HCT116 (cell line): ENCODE measurements around the gene CCKAR. TPM values are rescaled to one million over a fixed set of nuclear protein-coding genes. Genes with fewer than 3 reads are reported as not detected.

Experiments
- ATAC-seq: fragments of 200-7000 bp; cut with Tn5 transposase; 2 replicates; pipeline ENCODE4 v1.9.1; 2020; ENCODE audit warnings: mild to moderate bottlenecking, moderate library complexity
- BruUV-seq: library from RNA; stranded (reverse); fragments of 400-500 nt; replicated peaks from 2 replicates; lab custom pipeline; 2021; lab: Mats Ljungman, UMichigan
- CTCF ChIA-PET: fragments of 300-600 bp; sonication (Branson Sonifier 250); formaldehyde crosslinking; loops from one replicate; lab custom pipeline; 2021; ENCODE audit warnings: antibody characterized with exemption; lab: Charles Lee
- POLR2A ChIA-PET: fragments of 300-600, 350-600 bp; sonication (Branson Sonifier 250); formaldehyde crosslinking; loops from one replicate; lab custom pipeline; 2021; ENCODE audit warnings: antibody characterized with exemption; lab: Charles Lee
- RAD21 ChIA-PET, 2 experiments: fragments of 300-600 bp; sonication (Branson Sonifier 250); formaldehyde crosslinking; loops; one replicate each; lab custom pipeline; 2023; ENCODE audit warnings: low total read pairs in 2 of 2; ENCODE audit not compliant: uncharacterized antibody in 2 of 2, unreplicated experiment in 2 of 2, low non-redundant PET in 1 of 2; lab: Charles Lee
- DNase-seq: peaks from one replicate; pipeline ENCODE4 v3.0.0-alpha.2; 2010; ENCODE audit warnings: low read depth, low spot score
- H2AFZ ChIP-seq: fragments of 200-600 bp; shearing (Covaris generic), sonication (generic); 2 replicates; pipeline ENCODE4 v1.6.1; 2017; ENCODE audit warnings: low read depth, mixed run types, mixed read lengths, antibody characterized with exemption, low read length; ENCODE audit not compliant: poor library complexity, severe bottlenecking
- H3K27ac ChIP-seq: 2 replicates; pipeline ENCODE4 v1.5.1; 2012; ENCODE audit warnings: low read depth, low read length
- H3K27me3 ChIP-seq: fragments of 200-600 bp; sonication (generic); 2 replicates; pipeline ENCODE4 v1.6.1; 2016; ENCODE audit warnings: mixed run types, low read length, mixed read lengths; ENCODE audit not compliant: insufficient read depth
- H3K36me3 ChIP-seq, 2 experiments: fragments of 200-500 bp in 1 of 2; fragments of 200-600 bp in 1 of 2; sonication (Bioruptor generic) in 1 of 2; sonication (generic) in 1 of 2; 2 replicates each; pipeline versions ENCODE4 v1.5.1 to v1.6.1; 2014 to 2016; ENCODE audit warnings: low read length in 2 of 2, inconsistent platforms in 1 of 2, mixed read lengths in 1 of 2, mixed run types in 1 of 2; ENCODE audit not compliant: insufficient read depth in 2 of 2, control insufficient read depth in 1 of 2
- H3K4me1 ChIP-seq, 2 experiments: fragments of 200-600 bp in 1 of 2; sonication (generic) in 1 of 2; 2 replicates each; pipeline versions ENCODE4 v1.5.1 to v1.6.1; 2012 to 2017; ENCODE audit warnings: low read length in 2 of 2, inconsistent platforms in 1 of 2, mild to moderate bottlenecking in 1 of 2, mixed read lengths in 1 of 2, mixed run types in 1 of 2, moderate library complexity in 1 of 2; ENCODE audit not compliant: insufficient read depth in 2 of 2, control insufficient read depth in 1 of 2
- H3K4me2 ChIP-seq: fragments of 200-600 bp; sonication (generic); 2 replicates; pipeline ENCODE4 v1.6.1; 2017; ENCODE audit warnings: mixed run types, low read length, mixed read lengths
- H3K4me3 ChIP-seq, 2 experiments: fragments of 200-600 bp in 1 of 2; sonication (generic) in 1 of 2; replicated peaks in 1 of 2; 2 replicates each; pipeline ENCODE4 v1.5.1; 2011 to 2016; ENCODE audit warnings: low read length in 2 of 2, control low read depth in 1 of 2, low read depth in 1 of 2, mild to moderate bottlenecking in 1 of 2, mixed read lengths in 1 of 2, mixed run types in 1 of 2
- H3K79me2 ChIP-seq: fragments of 200-600 bp; sonication (generic); 2 replicates; pipeline ENCODE4 v1.6.1; 2017; ENCODE audit warnings: mild to moderate bottlenecking, mixed run types, low read length, moderate library complexity, mixed read lengths; ENCODE audit not compliant: insufficient read depth
- H3K9ac ChIP-seq: fragments of 200-600 bp; sonication (generic); 2 replicates; pipeline ENCODE4 v1.6.1; 2016; ENCODE audit warnings: low read length, mixed read lengths
- H3K9me2 ChIP-seq: fragments of 200-600 bp; sonication (generic), shearing (Covaris generic); 2 replicates; pipeline ENCODE4 v1.6.1; 2017; ENCODE audit warnings: mixed run types, mild to moderate bottlenecking, moderate library complexity; ENCODE audit not compliant: insufficient read depth
- H3K9me3 ChIP-seq, 2 experiments: fragments of 200-500 bp in 1 of 2; fragments of 200-600 bp in 1 of 2; sonication (Bioruptor generic) in 1 of 2; sonication (generic) in 1 of 2; 2 replicates each; pipeline ENCODE4 v1.6.1; 2014 to 2017; ENCODE audit warnings: low read length in 2 of 2, mixed read lengths in 2 of 2, inconsistent platforms in 1 of 2, low read depth in 1 of 2, mild to moderate bottlenecking in 1 of 2, mixed run types in 1 of 2, moderate library complexity in 1 of 2; ENCODE audit not compliant: control insufficient read depth in 1 of 2, insufficient read depth in 1 of 2
- H4K20me1 ChIP-seq: fragments of 200-600 bp; sonication (generic), shearing (Covaris generic); 2 replicates; pipeline ENCODE4 v1.6.1; 2017; ENCODE audit warnings: mixed run types, mild to moderate bottlenecking, moderate library complexity; ENCODE audit not compliant: insufficient read depth
- ATF3 ChIP-seq: IDR thresholded peaks from 2 replicates; pipeline ENCODE4 v1.6.1; 2012
- CTCF ChIP-seq, 3 experiments: fragments of 200-600 bp in 1 of 3; sonication (generic) in 1 of 3; IDR thresholded peaks in 2 of 3; conservative IDR thresholded peaks in 1 of 3; 2 replicates each; pipeline ENCODE4 v1.5.1; 2012 to 2017; ENCODE audit warnings: low read depth in 2 of 3, low read length in 2 of 3, antibody characterized with exemption in 1 of 3, borderline replicate concordance in 1 of 3, control low read depth in 1 of 3, mild to moderate bottlenecking in 1 of 3, mixed read lengths in 1 of 3, mixed run types in 1 of 3, moderate library complexity in 1 of 3; ENCODE audit not compliant: insufficient read depth in 1 of 3
- EGR1 ChIP-seq: IDR thresholded peaks from 2 replicates; pipeline ENCODE4 v1.6.1; 2012; ENCODE audit warnings: low read depth
- ELF1 ChIP-seq: IDR thresholded peaks from 2 replicates; pipeline ENCODE4 v1.6.1; 2012; ENCODE audit warnings: low read depth, borderline replicate concordance
- EZH2 ChIP-seq: fragments of 200-600 bp; sonication (generic); IDR thresholded peaks from 2 replicates; pipeline ENCODE4 v1.6.1; 2017; ENCODE audit warnings: antibody characterized with exemption, mixed run types
- EZH2phosphoT487 ChIP-seq: fragments of 200-600 bp; IDR thresholded peaks from 2 replicates; pipeline ENCODE4 v1.6.1; 2018; ENCODE audit warnings: antibody characterized with exemption, borderline replicate concordance
- FOSL1 ChIP-seq: IDR thresholded peaks from 2 replicates; pipeline ENCODE4 v1.6.1; 2012; ENCODE audit warnings: low read depth
- POLR2AphosphoS5 ChIP-seq: IDR thresholded peaks from 2 replicates; pipeline ENCODE4 v1.6.1; 2011; ENCODE audit warnings: mild to moderate bottlenecking, low read depth, low read length, moderate library complexity
- RAD21 ChIP-seq: IDR thresholded peaks from 2 replicates; pipeline ENCODE4 v1.6.1; 2012; ENCODE audit warnings: low read depth, mild to moderate bottlenecking
- SIN3A ChIP-seq: IDR thresholded peaks from 2 replicates; pipeline ENCODE4 v1.6.1; 2012; ENCODE audit warnings: low read depth
- ZFX ChIP-seq: fragments of 450-650 bp; IDR thresholded peaks from 2 replicates; pipeline ENCODE4 v1.6.1; 2017
- intact Hi-C: fragments of 100-400 bp; cut with micrococcal nuclease; formaldehyde crosslinking; loops from 2 replicates; pipeline ENCODE4 v1.10.0; 2022
- total RNA-seq: library from RNA; stranded (reverse); gene quantifications from one replicate; pipeline ENCODE4 v1.2.1, GENCODE V29; 2021; ENCODE audit not compliant: unreplicated experiment

The CCKAR gene
- total RNA-seq, 1 experiment from 2014 or later = not detected

- H3K9me2 ChIP-seq = no peaks in the 10 kb centered on the region
- DNase-seq (no peak), ATAC-seq (no peak)
- H3K9ac ChIP-seq = no peak overlapping the region
- intact Hi-C loops = no loop called here
- H3K27ac ChIP-seq = no peak overlapping the region
- H3K36me3 ChIP-seq = no peaks in the 10 kb centered on the region
- RAD21 ChIA-PET = no interaction called here
- H4K20me1 ChIP-seq = no peaks in the 10 kb centered on the region
- H3K79me2 ChIP-seq = no peaks in the 10 kb centered on the region
- H3K9me3 ChIP-seq = no peaks in the 10 kb centered on the region
- no peaks in the 10 kb centered on the region for H3K27me3 ChIP-seq
- CTCF ChIA-PET = no interaction called here
- H3K4me1 ChIP-seq = no peaks in the 10 kb centered on the region
- TF ChIP-seq EZH2phosphoT487 (no peak), POLR2AphosphoS5 (no peak), CTCF (IDR thresholded peaks at IDR 0.05 in 2 of 3, conservative IDR thresholded peaks at IDR 0.05 in 1 of 3; ENCODE audit: borderline replicate concordance in 1 of 3, insufficient read depth in 1 of 3, low read depth in 2 of 3, low read length in 2 of 3) (no peak), SIN3A (no peak), RAD21 (no peak), ZFX (no peak), EZH2 (no peak), ELF1 (no peak), EGR1 (no peak), ATF3 (no peak), FOSL1 (no peak)
- H3K4me2 ChIP-seq = no peak overlapping the region
- H3K4me3 ChIP-seq = no peak overlapping the region
- BruUV-seq = no TSS peak
- H2AFZ ChIP-seq = no peak overlapping the region
- POLR2A ChIA-PET = no interaction called here
Measured at GRCh38 chr4:26476545-26476944, 13.7 kb downstream of the CCKAR start.
